ENCODE measurements around the gene UPP1. TPM values are rescaled to one million over a fixed set of nuclear protein-coding genes. Genes with fewer than 3 reads are reported as not detected.

The UPP1 gene
- total and polyA plus RNA-seq, 3 experiments from 2014 or later = 92.3 to 106 (median 93.1) TPM

GRCh38 chr7:48148311-48148710 is 59.2 kb downstream of the UPP1 start:
- Mint-ChIP-seq H3K4me1 (no peaks in the 10 kb centered on the region), H3K9me3 (no peaks in the 10 kb centered on the region), H3K4me3 (no peak overlapping the region), H3K36me3 (peaks cover 0 to 5% (median 0%) of the 10 kb centered on the region in 3 donors), H3K27ac (no peak overlapping the region), H3K27me3 (peaks cover 18 to 37% of the 10 kb centered on the region in 2 donors)
- Histone ChIP-seq H3K27me3 (ENCODE audit: insufficient read depth, low read length, poor library complexity, severe bottlenecking) (no peaks in the 10 kb centered on the region), H3K27ac (ENCODE audit: low read depth, low read length) (no peak overlapping the region), H3K4me1 (ENCODE audit: insufficient read depth, low read length) (no peaks in the 10 kb centered on the region), H3K4me3 (ENCODE audit: low read length) (no peak overlapping the region), H3K36me3 (ENCODE audit: insufficient read depth, low read length) (no peaks in the 10 kb centered on the region), H3K9me3 (ENCODE audit: low read length) (no peaks in the 10 kb centered on the region)
- DNase-seq = no peak
- POLR2A ChIA-PET = no interaction called here
- CTCF ChIA-PET = no interaction called here

- H3K36me3 ChIP-seq (ENCODE audit: insufficient read depth, low read length) = no peaks in the 10 kb centered on the region
- H3K36me3 Mint-ChIP-seq = peaks cover 0 to under 1% (median 0%) of the 10 kb centered on the region in 3 donors
- H3K27me3 Mint-ChIP-seq = peaks cover 16 to 33% of the 10 kb centered on the region in 2 donors
- no peaks in the 10 kb centered on the region for H3K27me3 ChIP-seq (ENCODE audit: insufficient read depth, low read length, poor library complexity, severe bottlenecking)
- no peak overlapping the region for H3K4me3 Mint-ChIP-seq
- H3K4me1 ChIP-seq (ENCODE audit: insufficient read depth, low read length) = no peaks in the 10 kb centered on the region
- peaks cover 0 to 4% (median 0%) of the 10 kb centered on the region in 5 donors for H3K9me3 Mint-ChIP-seq
- ChIA-PET POLR2A (no interaction called here), CTCF (no interaction called here)
- no peak overlapping the region for H3K27ac ChIP-seq (ENCODE audit: low read depth, low read length)
- no peaks in the 10 kb centered on the region for H3K9me3 ChIP-seq (ENCODE audit: low read length)
- DNase-seq = no peak
- no peaks in the 10 kb centered on the region for H3K4me1 Mint-ChIP-seq
- H3K27ac Mint-ChIP-seq = no peak overlapping the region
- no peak overlapping the region for H3K4me3 ChIP-seq (ENCODE audit: low read length)
Measured at GRCh38 chr7:48149058-48149457, 60.0 kb downstream of the UPP1 start.

GRCh38 chr7:48150086-48150485 is 61.0 kb downstream of the UPP1 start:
- CTCF ChIA-PET = no interaction called here
- no peaks in the 10 kb centered on the region for H3K27me3 ChIP-seq (ENCODE audit: insufficient read depth, low read length, poor library complexity, severe bottlenecking)
- H3K36me3 Mint-ChIP-seq = no peaks in the 10 kb centered on the region
- no peak for DNase-seq
- H3K27me3 Mint-ChIP-seq = peaks cover 16 to 32% of the 10 kb centered on the region in 2 donors
- no peak overlapping the region for H3K27ac Mint-ChIP-seq
- H3K4me1 Mint-ChIP-seq = no peaks in the 10 kb centered on the region
- H3K4me3 ChIP-seq (ENCODE audit: low read length) = no peak overlapping the region
- POLR2A ChIA-PET = no interaction called here
- peaks cover 0 to 7% (median 0%) of the 10 kb centered on the region in 5 donors for H3K9me3 Mint-ChIP-seq
- no peak overlapping the region for H3K27ac ChIP-seq (ENCODE audit: low read depth, low read length)
- no peaks in the 10 kb centered on the region for H3K4me1 ChIP-seq (ENCODE audit: insufficient read depth, low read length)
- H3K4me3 Mint-ChIP-seq = no peak overlapping the region
- H3K9me3 ChIP-seq (ENCODE audit: low read length) = no peaks in the 10 kb centered on the region
- H3K36me3 ChIP-seq (ENCODE audit: insufficient read depth, low read length) = no peaks in the 10 kb centered on the region

GRCh38 chr7:48154792-48155413 is 65.8 kb downstream of the UPP1 start:
- CTCF ChIA-PET = interaction anchor here (0.8 to 2.6 kb wide), 6 partner anchors 9 to 209 kb away, joined by 3 to 18 read pairs (median 4); partner anchors contain the start of gene PKD1L1
- H3K36me3 Mint-ChIP-seq = no peaks in the 10 kb centered on the region
- Histone ChIP-seq H3K4me3 (ENCODE audit: low read length) (no peak overlapping the region), H3K27me3 (ENCODE audit: insufficient read depth, low read length, poor library complexity, severe bottlenecking) (peaks cover 4% of the 10 kb centered on the region), H3K36me3 (ENCODE audit: insufficient read depth, low read length) (no peaks in the 10 kb centered on the region), H3K27ac (ENCODE audit: low read depth, low read length) (no peak overlapping the region), H3K4me1 (ENCODE audit: insufficient read depth, low read length) (no peaks in the 10 kb centered on the region), H3K9me3 (ENCODE audit: low read length) (no peaks in the 10 kb centered on the region)
- peak in 4 of 5 donors; percentile 14 to 51 (median 22) for DNase-seq
- POLR2A ChIA-PET = no interaction called here
- H3K27ac Mint-ChIP-seq = no peak overlapping the region
- no peaks in the 10 kb centered on the region for H3K4me1 Mint-ChIP-seq
- peaks cover 6 to 30% of the 10 kb centered on the region in 2 donors for H3K27me3 Mint-ChIP-seq
- H3K9me3 Mint-ChIP-seq = peaks cover 0 to 7% (median 0%) of the 10 kb centered on the region in 5 donors
- no peak overlapping the region for H3K4me3 Mint-ChIP-seq

Other genes starting within 250 kb of the UPP1 start
- gene PKD1L1, start 140.8 kb upstream of the UPP1 start, total RNA-seq = under 1 TPM; 0.18 TPM
- 0.02 TPM for gene PKD1L1, start 140.8 kb upstream of the UPP1 start, polyA plus RNA-seq
- 10 to 100 TPM; 64.9 to 65.0 TPM for gene HUS1, start 109.7 kb upstream of the UPP1 start, total RNA-seq
- 35.0 TPM for gene HUS1, start 109.7 kb upstream of the UPP1 start, polyA plus RNA-seq
- gene SUN3, start 60.2 kb upstream of the UPP1 start, total RNA-seq = not detected
- not detected for gene SUN3, start 60.2 kb upstream of the UPP1 start, polyA plus RNA-seq
- under 1 TPM; 0.66 to 0.92 TPM for gene C7orf57, start 53.7 kb upstream of the UPP1 start, total RNA-seq
- not detected for gene C7orf57, start 53.7 kb upstream of the UPP1 start, polyA plus RNA-seq
- gene ABCA13, start 82.2 kb downstream of the UPP1 start, total RNA-seq = not detected
- gene ABCA13, start 82.2 kb downstream of the UPP1 start, polyA plus RNA-seq = not detected